ENCODE data around the gene SLC2A14.
"Not testable (repeated sequence)": the region's sequence is repeated elsewhere in the genome, so short reads cannot be mapped to it uniquely, and the experiment has no call there.

SLC2A14 gene

DNA sequence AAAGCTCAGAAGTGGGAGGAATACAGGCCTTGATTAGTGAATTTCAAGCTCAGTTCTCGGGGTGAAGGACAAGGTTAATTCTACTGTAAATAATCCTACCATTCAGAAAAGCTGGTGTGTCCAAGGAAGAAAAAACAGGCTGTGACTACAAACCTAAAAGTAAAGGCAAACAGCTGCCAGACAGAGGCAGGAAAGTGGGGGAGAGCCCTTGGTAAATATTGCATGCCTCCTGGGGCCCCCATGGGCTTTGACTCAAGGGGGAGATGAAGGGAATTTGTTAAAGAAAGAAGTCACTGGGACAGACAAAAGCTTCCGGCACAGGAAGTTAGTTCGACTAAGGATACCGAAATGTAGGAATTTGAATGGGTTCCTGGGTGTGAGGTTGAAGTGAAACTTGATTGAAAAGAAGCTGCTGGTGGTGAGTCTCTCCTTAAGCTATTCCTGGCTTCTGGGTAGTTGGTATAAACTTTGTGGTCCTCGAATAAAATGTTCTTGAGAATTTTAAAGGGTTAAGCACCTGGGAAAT, 32.9 kb upstream of the SLC2A14 start:
- not testable (repeated sequence) for H4K20me1 ChIP-seq (ENCODE audit: low read depth, low read length); H3K9ac ChIP-seq (ENCODE audit: low read length); H3K79me2 ChIP-seq (ENCODE audit: insufficient read depth, low read length); H3F3A ChIP-seq (ENCODE audit: insufficient read depth); H3K4me3 ChIP-seq (ENCODE audit: insufficient read depth, low read length, poor library complexity, severe bottlenecking); H3K4me2 ChIP-seq (ENCODE audit: low read depth, low read length, poor library complexity, severe bottlenecking); H2AFZ ChIP-seq (ENCODE audit: low read depth, low read length, severe bottlenecking); H3K27me3 ChIP-seq (ENCODE audit: low read length); H3K27ac ChIP-seq (ENCODE audit: low read depth, low read length); H3K36me3 ChIP-seq (ENCODE audit: low read length); H3K9me2 ChIP-seq (replicated peaks; ENCODE audit: insufficient read depth, low read length); H3K9me3 ChIP-seq (ENCODE audit: insufficient read depth, low read length)

DNA sequence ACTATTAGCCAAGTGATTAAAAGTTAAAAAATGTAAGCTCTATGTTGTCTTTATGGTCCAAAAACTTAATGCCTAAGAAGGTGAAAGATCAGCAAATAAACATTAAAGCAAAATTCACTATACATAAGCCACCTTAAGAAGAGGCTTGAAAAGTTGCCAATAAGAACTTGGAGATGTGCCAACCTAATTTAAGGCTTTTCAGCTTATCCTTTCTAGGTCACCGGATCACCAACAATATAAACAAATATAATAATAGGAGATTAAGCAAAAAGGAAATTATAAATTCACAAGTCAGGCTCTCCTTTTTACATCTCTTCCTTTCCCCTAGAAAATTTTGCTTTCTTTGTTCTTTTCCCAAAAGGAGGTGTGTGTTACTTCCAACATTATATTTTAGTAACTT, 32.4 kb upstream of the SLC2A14 start:
- no peaks in the 10 kb centered on the region for H3K79me2 ChIP-seq (ENCODE audit: insufficient read depth, low read length)
- H3K9ac ChIP-seq (ENCODE audit: low read length), result no peak overlapping the region
- no peaks in the 10 kb centered on the region for H3K27me3 ChIP-seq (ENCODE audit: low read length)
- H3F3A ChIP-seq (ENCODE audit: insufficient read depth), result no peaks in the 10 kb centered on the region
- TF ChIP-seq EZH2phosphoT487 (conservative IDR thresholded peaks at IDR 0.05; ENCODE audit: low read length), result no peak
- TF ChIP-seq, protein P1, sequence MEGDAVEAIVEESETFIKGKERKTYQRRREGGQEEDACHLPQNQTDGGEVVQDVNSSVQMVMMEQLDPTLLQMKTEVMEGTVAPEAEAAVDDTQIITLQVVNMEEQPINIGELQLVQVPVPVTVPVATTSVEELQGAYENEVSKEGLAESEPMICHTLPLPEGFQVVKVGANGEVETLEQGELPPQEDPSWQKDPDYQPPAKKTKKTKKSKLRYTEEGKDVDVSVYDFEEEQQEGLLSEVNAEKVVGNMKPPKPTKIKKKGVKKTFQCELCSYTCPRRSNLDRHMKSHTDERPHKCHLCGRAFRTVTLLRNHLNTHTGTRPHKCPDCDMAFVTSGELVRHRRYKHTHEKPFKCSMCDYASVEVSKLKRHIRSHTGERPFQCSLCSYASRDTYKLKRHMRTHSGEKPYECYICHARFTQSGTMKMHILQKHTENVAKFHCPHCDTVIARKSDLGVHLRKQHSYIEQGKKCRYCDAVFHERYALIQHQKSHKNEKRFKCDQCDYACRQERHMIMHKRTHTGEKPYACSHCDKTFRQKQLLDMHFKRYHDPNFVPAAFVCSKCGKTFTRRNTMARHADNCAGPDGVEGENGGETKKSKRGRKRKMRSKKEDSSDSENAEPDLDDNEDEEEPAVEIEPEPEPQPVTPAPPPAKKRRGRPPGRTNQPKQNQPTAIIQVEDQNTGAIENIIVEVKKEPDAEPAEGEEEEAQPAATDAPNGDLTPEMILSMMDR (IDR thresholded peaks at IDR 0.05; ENCODE audit: insufficient read depth, low read length, poor library complexity, severe bottlenecking), result no peak
- H3K27ac ChIP-seq (ENCODE audit: low read depth, low read length), result no peak overlapping the region
- H3K4me2 ChIP-seq (ENCODE audit: low read depth, low read length, poor library complexity, severe bottlenecking), result no peak overlapping the region
- no peaks in the 10 kb centered on the region for H4K20me1 ChIP-seq (ENCODE audit: low read depth, low read length)
- no peaks in the 10 kb centered on the region for H3K36me3 ChIP-seq (ENCODE audit: low read length)
- no peak overlapping the region for H2AFZ ChIP-seq (ENCODE audit: low read depth, low read length, severe bottlenecking)
- H3K4me3 ChIP-seq (ENCODE audit: insufficient read depth, low read length, poor library complexity, severe bottlenecking), result no peak overlapping the region
- no peaks in the 10 kb centered on the region for H3K9me3 ChIP-seq (ENCODE audit: insufficient read depth, low read length)
- H3K9me2 ChIP-seq (replicated peaks; ENCODE audit: insufficient read depth, low read length), result no peaks in the 10 kb centered on the region

DNA sequence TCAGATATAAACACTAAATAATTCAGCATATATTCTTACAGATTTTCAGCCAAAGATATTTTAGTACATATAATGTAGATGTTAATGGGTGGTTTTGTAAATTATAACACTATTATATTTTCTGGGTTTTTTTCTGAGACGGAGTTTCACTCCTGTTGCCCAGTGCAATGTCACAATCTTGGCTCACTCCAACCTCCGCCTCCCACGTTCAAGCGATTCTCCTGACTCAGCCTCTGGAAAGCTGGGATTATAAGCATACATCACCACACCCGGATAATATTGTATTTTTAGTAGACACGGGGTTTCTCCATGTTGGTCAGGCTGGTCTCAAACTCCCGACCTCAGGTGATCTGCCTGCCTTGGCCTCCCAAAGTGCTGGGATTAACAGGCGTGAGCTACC, 29.7 kb upstream of the SLC2A14 start:
- not testable (repeated sequence) for H3K4me2 ChIP-seq (ENCODE audit: low read depth, low read length, poor library complexity, severe bottlenecking); H3K4me3 ChIP-seq (ENCODE audit: insufficient read depth, low read length, poor library complexity, severe bottlenecking); H3K9ac ChIP-seq (ENCODE audit: low read length); H3K27me3 ChIP-seq (ENCODE audit: low read length); H2AFZ ChIP-seq (ENCODE audit: low read depth, low read length, severe bottlenecking); H3K9me2 ChIP-seq (replicated peaks; ENCODE audit: insufficient read depth, low read length); H3K36me3 ChIP-seq (ENCODE audit: low read length); H3K9me3 ChIP-seq (ENCODE audit: insufficient read depth, low read length); H3K27ac ChIP-seq (ENCODE audit: low read depth, low read length); H4K20me1 ChIP-seq (ENCODE audit: low read depth, low read length); H3F3A ChIP-seq (ENCODE audit: insufficient read depth); H3K79me2 ChIP-seq (ENCODE audit: insufficient read depth, low read length)

DNA sequence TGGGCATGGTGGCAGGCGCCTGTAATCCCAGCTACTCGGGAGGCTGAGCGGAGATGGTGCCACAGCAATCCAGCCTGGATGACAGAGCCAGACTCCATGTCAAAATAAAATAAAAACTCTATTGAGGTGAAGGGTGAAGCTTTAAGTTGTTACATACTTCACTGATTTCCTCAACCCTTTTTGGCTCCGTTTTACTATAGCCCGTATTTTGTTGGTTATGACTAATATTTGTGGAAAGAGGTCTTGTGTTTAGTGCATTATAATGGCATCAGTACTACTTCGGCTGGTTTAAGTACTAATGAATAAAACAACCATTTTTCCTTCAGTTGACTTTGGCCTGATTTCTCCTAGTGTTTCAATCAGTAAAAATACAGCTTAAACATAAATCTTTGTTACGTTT, 27.0 kb upstream of the SLC2A14 start:
- TF ChIP-seq, protein P1 (IDR thresholded peaks at IDR 0.05; ENCODE audit: insufficient read depth, low read length, poor library complexity, severe bottlenecking), result no peak
- no peak for TF ChIP-seq EZH2phosphoT487 (conservative IDR thresholded peaks at IDR 0.05; ENCODE audit: low read length)

DNA sequence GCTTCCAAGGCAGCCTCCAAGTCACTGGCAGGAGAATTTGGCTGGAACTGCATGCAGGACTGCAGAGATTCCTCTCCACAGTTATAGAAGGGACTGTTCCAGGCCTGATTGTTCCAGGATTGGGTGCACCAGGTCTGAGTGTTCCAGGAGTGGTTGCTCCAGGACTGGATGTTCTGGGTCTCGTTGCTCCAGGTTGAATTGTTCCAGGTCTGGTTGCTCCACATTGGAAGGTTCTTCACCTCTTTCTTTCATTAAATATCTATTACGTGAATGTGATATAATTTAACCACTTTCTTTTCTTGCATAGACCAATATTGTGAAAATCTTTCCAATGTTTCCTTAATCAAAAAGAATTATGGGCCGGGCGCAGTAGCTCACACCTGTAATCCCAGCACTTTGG, 24.0 kb upstream of the SLC2A14 start:
- H3K79me2 ChIP-seq (ENCODE audit: insufficient read depth, low read length); H4K20me1 ChIP-seq (ENCODE audit: low read depth, low read length); H3K9me3 ChIP-seq (ENCODE audit: insufficient read depth, low read length); H3K9me2 ChIP-seq (replicated peaks; ENCODE audit: insufficient read depth, low read length); H3K9ac ChIP-seq (ENCODE audit: low read length); H3K27ac ChIP-seq (ENCODE audit: low read depth, low read length); H3K36me3 ChIP-seq (ENCODE audit: low read length); H3F3A ChIP-seq (ENCODE audit: insufficient read depth); H3K4me2 ChIP-seq (ENCODE audit: low read depth, low read length, poor library complexity, severe bottlenecking); H3K4me3 ChIP-seq (ENCODE audit: insufficient read depth, low read length, poor library complexity, severe bottlenecking); H3K27me3 ChIP-seq (ENCODE audit: low read length); H2AFZ ChIP-seq (ENCODE audit: low read depth, low read length, severe bottlenecking): not testable (repeated sequence)

More for the DNA sequence above, 27.0 kb upstream of the SLC2A14 start:
- H3K9ac ChIP-seq (ENCODE audit: low read length), result no peak overlapping the region
- no peaks in the 10 kb centered on the region for H3K79me2 ChIP-seq (ENCODE audit: insufficient read depth, low read length)
- H4K20me1 ChIP-seq (ENCODE audit: low read depth, low read length), result no peaks in the 10 kb centered on the region
- H3K36me3 ChIP-seq (ENCODE audit: low read length), result no peaks in the 10 kb centered on the region
- H3F3A ChIP-seq (ENCODE audit: insufficient read depth), result no peaks in the 10 kb centered on the region
- no peak overlapping the region for H3K4me2 ChIP-seq (ENCODE audit: low read depth, low read length, poor library complexity, severe bottlenecking)
- no peak overlapping the region for H3K27ac ChIP-seq (ENCODE audit: low read depth, low read length)
- no peak overlapping the region for H2AFZ ChIP-seq (ENCODE audit: low read depth, low read length, severe bottlenecking)
- H3K9me3 ChIP-seq (ENCODE audit: insufficient read depth, low read length), result no peaks in the 10 kb centered on the region
- no peaks in the 10 kb centered on the region for H3K9me2 ChIP-seq (replicated peaks; ENCODE audit: insufficient read depth, low read length)
- H3K27me3 ChIP-seq (ENCODE audit: low read length), result no peaks in the 10 kb centered on the region
- H3K4me3 ChIP-seq (ENCODE audit: insufficient read depth, low read length, poor library complexity, severe bottlenecking), result no peak overlapping the region
